GM19395 (cell line): ENCODE data around the gene TMEM170B.

ENCODE experiments used
- ATAC-seq: cut with Tn5 transposase; IDR thresholded peaks from one replicate; pipeline ENCODE4 v1.9.1; 2021; ENCODE audit warnings: mild to moderate bottlenecking, moderate library complexity; ENCODE audit not compliant: unreplicated experiment

The TMEM170B gene

GRCh38 chr6:11537229-11538051 is at the start of gene TMEM170B:
Gene TMEM170B, plus strand, starts transcription at chr6:11537749. Its CDS starts 529 bp downstream, at chr6:11538278.
- ATAC-seq, result peak; percentile 94

DNA sequence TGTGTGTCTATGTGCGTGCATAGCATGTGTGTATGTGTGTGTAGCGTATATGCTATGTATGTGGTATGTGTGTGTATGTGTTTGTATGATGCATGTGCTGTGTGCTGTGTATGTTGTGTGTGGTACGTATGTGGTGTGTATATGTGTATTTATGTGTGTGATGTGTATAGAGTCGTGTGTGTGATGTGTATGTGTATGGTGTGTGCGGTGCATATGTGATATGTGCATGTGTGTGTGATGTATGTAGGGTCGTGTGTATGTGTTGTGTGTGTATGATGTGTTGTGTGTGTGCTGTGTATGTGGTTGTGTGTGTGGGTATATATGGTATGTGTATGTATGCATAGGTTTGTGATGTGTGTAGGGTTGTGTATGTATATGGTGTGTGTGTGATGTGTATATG is 46.6 kb upstream of the TMEM170B start:
- no peak for ATAC-seq

- peak; percentile 39 for ATAC-seq
These were observed 45.7 kb upstream of the TMEM170B start for GRCh38 chr6:11491596-11492463.

- ATAC-seq, result peak; percentile 24
These were observed 44.9 kb upstream of the TMEM170B start for GRCh38 chr6:11492464-11493290.

GRCh38 chr6:11493974-11494373 is 43.6 kb upstream of the TMEM170B start:
- no peak for ATAC-seq

GRCh38 chr6:11494786-11495564 is 42.6 kb upstream of the TMEM170B start:
- no peak for ATAC-seq

GRCh38 chr6:11495565-11496145 is 41.9 kb upstream of the TMEM170B start:
- peak; percentile 1 for ATAC-seq

GRCh38 chr6:11496152-11497060 is 41.1 kb upstream of the TMEM170B start:
- peak; percentile 67 for ATAC-seq

GRCh38 chr6:11497107-11497506 is 40.4 kb upstream of the TMEM170B start:
- no peak for ATAC-seq

- no peak for ATAC-seq
These were observed 39.7 kb upstream of the TMEM170B start for GRCh38 chr6:11497881-11498280.

DNA sequence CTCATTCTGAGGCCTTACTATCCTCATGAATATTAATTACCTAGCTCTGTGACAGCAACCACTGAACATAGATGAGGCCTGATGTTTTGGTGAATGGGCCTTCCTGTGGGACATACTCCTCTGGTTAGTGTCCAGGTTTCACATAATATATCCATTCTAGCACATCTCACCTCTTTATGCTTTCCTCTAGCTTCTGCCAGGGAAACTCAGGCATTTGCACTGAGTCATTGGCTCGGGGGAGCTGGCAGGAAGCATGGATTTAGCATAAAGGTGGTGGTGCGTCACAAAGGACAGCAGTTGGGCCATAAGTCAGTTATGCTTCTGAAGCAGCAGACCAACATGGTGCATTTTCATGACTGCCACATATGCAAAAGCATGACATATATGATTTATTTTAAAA is 37.5 kb upstream of the TMEM170B start:
- no peak for ATAC-seq

DNA sequence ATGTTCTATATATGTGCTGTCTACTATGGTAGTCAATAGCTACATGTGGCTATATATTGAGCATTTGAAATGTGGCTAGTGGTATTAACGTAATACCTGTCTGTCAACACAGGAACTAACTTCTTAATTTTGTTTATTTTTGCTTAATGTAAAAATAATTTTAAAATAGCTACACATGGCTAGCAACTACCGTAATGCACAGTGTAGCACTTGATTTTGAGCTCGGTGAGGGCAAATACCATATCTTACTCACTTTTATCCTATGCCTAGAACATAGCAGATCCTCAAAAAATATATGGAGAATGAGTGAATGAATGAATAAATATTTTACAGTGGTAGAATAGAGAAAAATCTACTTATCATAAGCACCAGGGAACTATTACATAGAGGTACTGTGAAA is 28.1 kb upstream of the TMEM170B start:
- no peak for ATAC-seq

DNA sequence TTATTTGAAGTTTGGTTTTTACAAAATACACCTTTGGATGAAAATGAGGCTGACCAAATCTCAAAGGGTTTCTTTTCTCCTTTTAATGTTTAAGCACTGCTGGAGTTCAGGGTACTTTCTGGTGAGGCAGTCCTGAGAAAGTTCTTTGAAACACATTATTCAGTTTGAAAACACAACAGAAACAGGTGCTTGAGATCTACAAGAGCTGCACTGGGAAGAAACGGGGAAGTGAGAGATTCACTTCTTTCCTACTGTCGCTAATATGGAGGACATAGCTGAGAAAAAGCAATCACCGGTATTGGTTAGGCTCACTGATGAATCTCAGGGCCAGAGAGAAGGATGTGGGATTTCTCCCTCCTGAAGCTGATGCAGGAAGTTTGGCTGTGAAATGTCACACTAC is 22.9 kb upstream of the TMEM170B start:
- ATAC-seq, result peak; percentile 78

GRCh38 chr6:11515763-11516162 is 21.8 kb upstream of the TMEM170B start:
- no peak for ATAC-seq

DNA sequence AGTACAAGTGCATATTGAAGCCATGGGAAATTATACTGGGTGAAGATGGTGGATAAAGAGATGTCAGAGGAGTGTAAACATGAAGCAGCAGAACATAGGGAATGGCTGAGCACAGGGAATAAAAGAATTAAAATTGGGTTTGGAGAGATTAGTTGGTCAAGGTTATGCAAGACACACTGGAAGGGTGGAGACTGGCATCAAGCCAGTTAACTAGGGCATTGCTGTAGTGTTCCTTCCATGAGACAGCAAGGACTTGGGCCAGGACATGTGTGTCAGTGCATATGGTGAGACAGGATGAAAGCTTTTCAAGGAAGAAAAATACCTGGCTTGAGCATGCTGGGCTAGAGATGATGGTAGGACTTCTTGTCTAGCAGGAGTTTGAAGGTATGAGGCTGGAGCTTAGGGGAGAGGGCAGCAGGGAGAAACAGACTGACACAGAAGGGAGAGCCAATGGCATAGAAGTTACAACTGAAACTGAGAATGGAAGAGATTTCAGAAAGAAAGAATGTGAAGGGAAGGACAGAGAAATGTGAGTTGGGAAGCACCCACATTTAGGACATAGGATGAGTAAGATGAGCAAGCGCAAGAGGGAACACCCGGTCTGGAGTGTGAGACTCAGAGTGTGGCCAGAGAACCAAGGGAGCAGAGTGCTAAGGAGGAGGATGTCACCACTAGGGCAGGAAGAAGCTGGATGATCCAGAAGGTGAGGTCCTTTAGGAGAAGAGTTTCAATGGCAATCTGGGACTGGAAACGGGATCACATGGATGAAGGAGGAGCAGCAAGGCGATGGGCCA is 14.5 kb upstream of the TMEM170B start:
- ATAC-seq, result no peak

- no peak for ATAC-seq
These were observed 11.9 kb upstream of the TMEM170B start for GRCh38 chr6:11525468-11526155.

DNA sequence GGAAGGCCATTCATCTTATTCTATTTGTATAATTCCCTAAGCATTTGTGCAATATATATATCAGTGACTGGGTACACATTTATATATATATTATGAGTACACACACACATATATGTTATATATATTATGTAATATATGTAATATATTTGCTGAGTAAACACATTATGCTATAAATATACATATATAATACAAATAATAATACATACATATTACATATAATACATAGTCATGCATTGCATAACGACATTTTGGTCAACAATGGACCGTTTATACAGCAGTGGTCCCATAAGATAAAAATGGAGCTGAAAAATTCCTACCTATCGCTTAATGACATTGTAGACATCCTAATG is 11.4 kb upstream of the TMEM170B start:
- ATAC-seq, result no peak
